Measurements from ENCODE around the gene SIRPA.

The SIRPA gene
- 297 to 756 (median 434) reads per million in 18 experiments for total RNA-seq

- peak in 1 of 2 donors; percentile 20 for DNase-seq
These were observed at the start of gene SIRPA for GRCh38 chr20:1894951-1895673. Gene SIRPA, plus strand, starts transcription at chr20:1895407. Its CDS starts 41 bp downstream, at chr20:1895448.

- DNase-seq = no peak
These were observed 49.5 kb upstream of the SIRPA start for GRCh38 chr20:1845701-1846100.

GRCh38 chr20:1846341-1846740 lies 48.9 kb upstream of the SIRPA start:
- no peak for DNase-seq

- no peak for DNase-seq
These were observed 48.3 kb upstream of the SIRPA start for GRCh38 chr20:1846876-1847275.

- no peak for DNase-seq
These were observed 47.4 kb upstream of the SIRPA start for GRCh38 chr20:1847780-1848179.

GRCh38 chr20:1848373-1848772 lies 46.8 kb upstream of the SIRPA start:
- DNase-seq = no peak

- no peak for DNase-seq
These were observed 43.8 kb upstream of the SIRPA start for GRCh38 chr20:1851396-1851795.

GRCh38 chr20:1853473-1853872 lies 41.7 kb upstream of the SIRPA start:
- DNase-seq = no peak

GRCh38 chr20:1854246-1854645 lies 41.0 kb upstream of the SIRPA start:
- DNase-seq = no peak

- no peak for DNase-seq
These were observed 40.1 kb upstream of the SIRPA start for GRCh38 chr20:1855109-1855508.

- DNase-seq = no peak
These were observed 39.5 kb upstream of the SIRPA start for GRCh38 chr20:1855690-1856089.

- no peak for DNase-seq
These were observed 38.8 kb upstream of the SIRPA start for GRCh38 chr20:1856424-1856823.

GRCh38 chr20:1857466-1857865 lies 37.7 kb upstream of the SIRPA start:
- DNase-seq = peak; percentile 58

GRCh38 chr20:1858871-1859270 lies 36.3 kb upstream of the SIRPA start:
- peak; percentile 89 to 94 for DNase-seq

GRCh38 chr20:1860446-1860845 lies 34.8 kb upstream of the SIRPA start:
- DNase-seq = no peak

GRCh38 chr20:1861347-1861976 lies 33.7 kb upstream of the SIRPA start:
- DNase-seq = no peak

GRCh38 chr20:1861996-1862662 lies 33.1 kb upstream of the SIRPA start:
- DNase-seq = no peak

GRCh38 chr20:1862663-1863053 lies 32.5 kb upstream of the SIRPA start:
- no peak for DNase-seq

- no peak for DNase-seq
These were observed 31.9 kb upstream of the SIRPA start for GRCh38 chr20:1863296-1863695.

- DNase-seq = no peak
These were observed 28.4 kb upstream of the SIRPA start for GRCh38 chr20:1866834-1867233.

- DNase-seq = no peak
These were observed 27.5 kb upstream of the SIRPA start for GRCh38 chr20:1867495-1868260.

- peak in 1 of 2 donors; percentile 37 for DNase-seq
These were observed 26.4 kb upstream of the SIRPA start for GRCh38 chr20:1868856-1869255.

- DNase-seq = no peak
These were observed 24.9 kb upstream of the SIRPA start for GRCh38 chr20:1870323-1870722.
